Measurements from ENCODE around the gene ADTRP. TPM values are rescaled to one million over a fixed set of nuclear protein-coding genes. Genes with fewer than 3 reads are reported as not detected.
A peak's percentile ranks its signal among the peaks of the same experiment; 100 is the strongest.
"Not testable (repeated sequence)": the region's sequence is repeated elsewhere in the genome, so short reads cannot be mapped to it uniquely, and the experiment has no call there.

Gene ADTRP
- total RNA-seq, 3 donors from 2014 or later (not counting 1 experiment from before 2014, with no cell fraction given) = 1.1 to 1.5 TPM; not detected in 1

DNA sequence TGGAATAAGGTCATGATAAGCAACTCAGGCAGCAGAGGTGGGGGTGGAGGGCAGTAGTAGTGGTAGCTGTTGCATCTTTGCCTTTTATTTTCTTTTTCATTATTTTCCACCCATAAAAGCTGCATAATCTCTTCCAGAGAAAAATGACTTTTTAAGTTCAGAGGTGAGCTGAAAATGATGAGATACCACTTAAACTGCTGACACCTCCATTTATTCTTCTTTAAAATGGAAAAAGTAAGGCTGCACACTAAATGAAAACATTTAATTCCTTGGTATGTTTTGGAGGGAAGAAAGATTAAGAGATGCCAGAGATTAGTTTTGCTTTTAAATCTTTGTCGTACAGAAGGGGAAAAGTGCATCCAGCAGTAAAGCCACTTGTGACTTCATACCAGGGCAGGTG lies 97.2 kb downstream of the ADTRP start:
- H3K4me3 ChIP-seq (ENCODE audit: low read length) = no peak overlapping the region
- DNase-seq (no peak), ATAC-seq (no peak)
- WGBS (ENCODE audit: insufficient coverage) = 86% methylated on average over 1 of the region's 1 CpG
- H3K36me3 ChIP-seq (ENCODE audit: control insufficient read depth, insufficient read depth, low read length) = no peaks in the 10 kb centered on the region
- Mint-ChIP-seq H3K36me3 (no peaks in the 10 kb centered on the region), H3K27ac (no peak overlapping the region), H3K9me3 (peaks cover 0 to 3% of the 10 kb centered on the region in 2 donors), H3K27me3 (ENCODE audit: low read depth in 2 of 2) (peaks cover 6 to 38% of the 10 kb centered on the region in 2 donors), H3K4me3 (no peak overlapping the region), H3K4me1 (no peaks in the 10 kb centered on the region)
- TF ChIP-seq, protein P1, sequence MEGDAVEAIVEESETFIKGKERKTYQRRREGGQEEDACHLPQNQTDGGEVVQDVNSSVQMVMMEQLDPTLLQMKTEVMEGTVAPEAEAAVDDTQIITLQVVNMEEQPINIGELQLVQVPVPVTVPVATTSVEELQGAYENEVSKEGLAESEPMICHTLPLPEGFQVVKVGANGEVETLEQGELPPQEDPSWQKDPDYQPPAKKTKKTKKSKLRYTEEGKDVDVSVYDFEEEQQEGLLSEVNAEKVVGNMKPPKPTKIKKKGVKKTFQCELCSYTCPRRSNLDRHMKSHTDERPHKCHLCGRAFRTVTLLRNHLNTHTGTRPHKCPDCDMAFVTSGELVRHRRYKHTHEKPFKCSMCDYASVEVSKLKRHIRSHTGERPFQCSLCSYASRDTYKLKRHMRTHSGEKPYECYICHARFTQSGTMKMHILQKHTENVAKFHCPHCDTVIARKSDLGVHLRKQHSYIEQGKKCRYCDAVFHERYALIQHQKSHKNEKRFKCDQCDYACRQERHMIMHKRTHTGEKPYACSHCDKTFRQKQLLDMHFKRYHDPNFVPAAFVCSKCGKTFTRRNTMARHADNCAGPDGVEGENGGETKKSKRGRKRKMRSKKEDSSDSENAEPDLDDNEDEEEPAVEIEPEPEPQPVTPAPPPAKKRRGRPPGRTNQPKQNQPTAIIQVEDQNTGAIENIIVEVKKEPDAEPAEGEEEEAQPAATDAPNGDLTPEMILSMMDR (IDR thresholded peaks at IDR 0.05) = no peak
- H3K4me1 ChIP-seq (ENCODE audit: control insufficient read depth, insufficient read depth, low read length) = no peaks in the 10 kb centered on the region
- H3K9me3 ChIP-seq (ENCODE audit: control insufficient read depth, insufficient read depth, low read length) = peaks cover 2% of the 10 kb centered on the region
- H3K27me3 ChIP-seq (ENCODE audit: control insufficient read depth, insufficient read depth, low read length) = no peaks in the 10 kb centered on the region
- intact Hi-C loops (cut with micrococcal nuclease) = no loop called here
- H3K27ac ChIP-seq (ENCODE audit: low read length) = no peak overlapping the region

DNA sequence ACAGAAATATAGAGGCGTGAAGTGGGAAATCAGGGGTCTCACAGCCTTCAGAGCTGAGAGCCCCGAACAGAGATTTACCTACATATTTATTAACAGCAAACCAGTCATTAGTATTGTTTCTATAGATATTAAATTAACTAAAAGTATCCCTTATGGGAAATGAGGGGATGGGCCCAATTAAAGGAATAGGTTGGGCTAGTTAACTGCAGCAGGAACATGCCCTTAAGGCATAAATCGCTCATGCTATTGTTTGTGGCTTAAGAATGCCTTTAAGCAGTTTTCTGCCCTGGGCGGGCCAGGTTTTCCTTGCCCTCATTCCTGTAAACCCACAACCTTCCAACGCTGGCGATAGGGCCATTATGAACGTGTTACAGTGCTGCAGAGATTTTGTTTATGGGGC lies 98.1 kb downstream of the ADTRP start:
- DNase-seq; H3K27ac Mint-ChIP-seq; H3K4me3 Mint-ChIP-seq; H3K36me3 Mint-ChIP-seq; H3K36me3 ChIP-seq (ENCODE audit: control insufficient read depth, insufficient read depth, low read length); H3K27me3 ChIP-seq (ENCODE audit: control insufficient read depth, insufficient read depth, low read length); H3K27ac ChIP-seq (ENCODE audit: low read length); ATAC-seq; H3K9me3 ChIP-seq (ENCODE audit: control insufficient read depth, insufficient read depth, low read length); H3K4me3 ChIP-seq (ENCODE audit: low read length); intact Hi-C loops (cut with micrococcal nuclease); H3K9me3 Mint-ChIP-seq; H3K4me1 Mint-ChIP-seq; H3K4me1 ChIP-seq (ENCODE audit: control insufficient read depth, insufficient read depth, low read length): not testable (repeated sequence)
- peaks cover 9 to 40% of the 10 kb centered on the region in 2 donors for H3K27me3 Mint-ChIP-seq (ENCODE audit: low read depth in 2 of 2)
- WGBS (ENCODE audit: insufficient coverage) = 79% methylated on average over 6 of the region's 7 CpGs

DNA sequence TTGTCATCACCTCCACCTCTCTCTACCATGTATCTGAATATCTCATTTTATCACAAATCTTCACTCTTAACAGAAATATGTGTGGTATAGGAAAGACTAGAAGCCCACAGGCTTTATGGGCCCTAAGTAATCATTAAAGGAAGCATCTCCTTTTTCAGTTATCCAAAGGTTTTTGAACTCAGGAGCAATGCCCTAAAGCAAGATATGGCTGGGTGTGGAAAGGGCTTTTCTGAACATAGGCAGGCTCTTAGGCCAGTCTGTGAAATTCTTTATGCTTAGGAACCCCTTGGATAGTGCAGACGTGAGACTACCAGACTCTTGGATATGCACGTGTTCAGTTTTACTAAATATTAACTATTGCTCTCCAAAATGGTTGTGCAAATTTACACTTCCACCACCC lies 99.5 kb downstream of the ADTRP start:
- WGBS (ENCODE audit: insufficient coverage) = 91% methylated on average over 2 of the region's 2 CpGs
- peaks cover 0 to 3% of the 10 kb centered on the region in 2 donors for H3K9me3 Mint-ChIP-seq
- no peak overlapping the region for H3K27ac Mint-ChIP-seq
- TF ChIP-seq, protein P1 (IDR thresholded peaks at IDR 0.05) = no peak
- H3K36me3 Mint-ChIP-seq = no peaks in the 10 kb centered on the region
- Histone ChIP-seq H3K27ac (ENCODE audit: low read length) (no peak overlapping the region), H3K9me3 (ENCODE audit: control insufficient read depth, insufficient read depth, low read length) (peaks cover 2% of the 10 kb centered on the region), H3K27me3 (ENCODE audit: control insufficient read depth, insufficient read depth, low read length) (no peaks in the 10 kb centered on the region), H3K4me1 (ENCODE audit: control insufficient read depth, insufficient read depth, low read length) (no peaks in the 10 kb centered on the region), H3K36me3 (ENCODE audit: control insufficient read depth, insufficient read depth, low read length) (no peaks in the 10 kb centered on the region), H3K4me3 (ENCODE audit: low read length) (no peak overlapping the region)
- no peak overlapping the region for H3K4me3 Mint-ChIP-seq
- H3K27me3 Mint-ChIP-seq (ENCODE audit: low read depth in 2 of 2) = peaks cover 12 to 48% of the 10 kb centered on the region in 2 donors
- intact Hi-C loops (cut with micrococcal nuclease) = no loop called here
- no peak for DNase-seq
- ATAC-seq = no peak
- no peaks in the 10 kb centered on the region for H3K4me1 Mint-ChIP-seq

DNA sequence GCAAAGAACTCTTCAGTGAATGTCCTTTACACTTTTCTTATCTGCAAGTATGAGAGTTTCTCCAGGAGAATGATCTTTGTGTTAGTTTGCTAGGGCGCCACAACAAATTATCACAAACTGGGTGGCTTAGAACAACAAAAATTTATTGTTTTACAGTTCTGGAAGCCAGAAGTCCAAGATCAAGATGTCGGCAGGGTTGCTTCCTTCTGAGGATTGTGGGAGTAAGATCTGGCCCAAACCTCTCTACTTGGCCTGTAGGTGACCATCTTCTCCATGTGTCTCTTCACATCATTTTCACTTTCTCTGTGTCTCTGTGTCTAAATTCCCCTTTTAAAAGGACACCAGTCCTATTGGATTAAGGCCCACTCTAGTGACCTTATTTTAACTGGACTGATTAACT lies 103.0 kb downstream of the ADTRP start:
- Mint-ChIP-seq H3K4me3 (no peak overlapping the region), H3K27ac (no peak overlapping the region), H3K4me1 (no peaks in the 10 kb centered on the region), H3K9me3 (peaks cover 0 to 3% of the 10 kb centered on the region in 2 donors), H3K36me3 (no peaks in the 10 kb centered on the region), H3K27me3 (ENCODE audit: low read depth in 2 of 2) (peaks cover 22 to 46% of the 10 kb centered on the region in 2 donors)
- H3K4me1 ChIP-seq (ENCODE audit: control insufficient read depth, insufficient read depth, low read length) = no peaks in the 10 kb centered on the region
- intact Hi-C loops (cut with micrococcal nuclease) = no loop called here
- H3K9me3 ChIP-seq (ENCODE audit: control insufficient read depth, insufficient read depth, low read length) = peaks cover 2% of the 10 kb centered on the region
- no peaks in the 10 kb centered on the region for H3K27me3 ChIP-seq (ENCODE audit: control insufficient read depth, insufficient read depth, low read length)
- H3K27ac ChIP-seq (ENCODE audit: low read length) = no peak overlapping the region
- no peak for ATAC-seq
- no peaks in the 10 kb centered on the region for H3K36me3 ChIP-seq (ENCODE audit: control insufficient read depth, insufficient read depth, low read length)
- H3K4me3 ChIP-seq (ENCODE audit: low read length) = no peak overlapping the region
- 76% methylated on average over 2 of the region's 2 CpGs for WGBS (ENCODE audit: insufficient coverage)
- peak in 1 of 2 donors; percentile 28 for DNase-seq
- TF ChIP-seq, protein P1 (IDR thresholded peaks at IDR 0.05) = no peak
